GM23338 (cell line): ENCODE data around the gene RASIP1.

Source experiments
- CREB1 ChIP-seq: fragments of 250-450 bp; sonication (Bioruptor Pico); IDR thresholded peaks from 2 replicates; pipeline ENCODE4 v1.5.0; 2020; ENCODE audit warnings: low read depth, mild to moderate bottlenecking, moderate library complexity
- EZH2 ChIP-seq: fragments of 200-600 bp; sonication (generic); IDR thresholded peaks from one replicate; pipeline ENCODE4 v1.8.0; 2017; ENCODE audit warnings: antibody characterized with exemption, mild to moderate bottlenecking, low read depth; ENCODE audit not compliant: unreplicated experiment
- EZH2phosphoT487 ChIP-seq: fragments of 200-600 bp; sonication (generic); IDR thresholded peaks from one replicate; pipeline ENCODE4 v1.8.1; 2018; ENCODE audit warnings: antibody characterized with exemption; ENCODE audit not compliant: unreplicated experiment
- TF ChIP-seq, protein P1 (sequence below), 2 experiments: fragments of 200-600 bp in 1 of 2; sonication (generic) in 1 of 2; conservative IDR thresholded peaks; 2 replicates each; pipeline versions ENCODE4 v1.5.1 to v1.6.1; 2016 to 2017; ENCODE audit warnings: antibody characterized with exemption in 2 of 2, low read depth in 2 of 2, mild to moderate bottlenecking in 2 of 2, moderate library complexity in 1 of 2

DNA sequence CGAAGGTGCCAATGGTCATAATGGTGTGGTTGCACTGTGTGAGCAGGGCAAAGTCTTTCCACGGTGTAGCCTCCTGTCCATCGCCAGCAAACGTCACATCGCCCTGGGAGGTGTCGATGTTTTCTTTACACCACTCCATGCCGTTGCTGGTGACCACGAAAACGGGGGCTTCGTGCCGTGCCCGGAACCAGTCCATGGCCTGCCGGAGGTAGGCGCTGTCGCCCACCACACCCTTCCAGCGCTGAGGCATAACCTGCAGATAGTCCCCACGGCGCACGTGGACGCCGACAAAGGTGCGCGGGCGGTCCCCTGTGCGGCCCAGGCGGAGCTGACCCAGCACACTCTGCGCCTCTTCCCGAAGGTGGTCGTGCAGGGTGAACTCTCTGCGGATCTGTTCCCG, 9.9 kb upstream of the RASIP1 start:
- TF ChIP-seq, protein P1, sequence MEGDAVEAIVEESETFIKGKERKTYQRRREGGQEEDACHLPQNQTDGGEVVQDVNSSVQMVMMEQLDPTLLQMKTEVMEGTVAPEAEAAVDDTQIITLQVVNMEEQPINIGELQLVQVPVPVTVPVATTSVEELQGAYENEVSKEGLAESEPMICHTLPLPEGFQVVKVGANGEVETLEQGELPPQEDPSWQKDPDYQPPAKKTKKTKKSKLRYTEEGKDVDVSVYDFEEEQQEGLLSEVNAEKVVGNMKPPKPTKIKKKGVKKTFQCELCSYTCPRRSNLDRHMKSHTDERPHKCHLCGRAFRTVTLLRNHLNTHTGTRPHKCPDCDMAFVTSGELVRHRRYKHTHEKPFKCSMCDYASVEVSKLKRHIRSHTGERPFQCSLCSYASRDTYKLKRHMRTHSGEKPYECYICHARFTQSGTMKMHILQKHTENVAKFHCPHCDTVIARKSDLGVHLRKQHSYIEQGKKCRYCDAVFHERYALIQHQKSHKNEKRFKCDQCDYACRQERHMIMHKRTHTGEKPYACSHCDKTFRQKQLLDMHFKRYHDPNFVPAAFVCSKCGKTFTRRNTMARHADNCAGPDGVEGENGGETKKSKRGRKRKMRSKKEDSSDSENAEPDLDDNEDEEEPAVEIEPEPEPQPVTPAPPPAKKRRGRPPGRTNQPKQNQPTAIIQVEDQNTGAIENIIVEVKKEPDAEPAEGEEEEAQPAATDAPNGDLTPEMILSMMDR (conservative IDR thresholded peaks at IDR 0.05; ENCODE audit: low read depth in 2 of 2) = no peak
- TF ChIP-seq EZH2phosphoT487 (no peak), CREB1 (CRISPR knock-in tag) (no peak), EZH2 (no peak)
